Stomach (tissue), 4 donors: Measurements from ENCODE around the gene SSRP1.

Source experiments
- POLR2A ChIP-seq, 4 donors: fragments of 450-650 bp; IDR thresholded peaks; one replicate each; pipeline ENCODE4 v1.6.1; 2016; ENCODE audit warnings: antibody characterized with exemption in 4 of 4, control low read depth in 2 of 4, mild to moderate bottlenecking in 1 of 4, moderate library complexity in 1 of 4
- TF ChIP-seq, protein P1 (sequence below), 7 experiments: fragments of 450-650 bp in 4 of 7; fragments of 200-600 bp in 3 of 7; sonication (generic) in 3 of 7; IDR thresholded peaks; one replicate each; pipeline ENCODE4 v1.5.1; 2016 to 2019; ENCODE audit warnings: antibody characterized with exemption in 7 of 7, control low read depth in 2 of 7, mild to moderate bottlenecking in 1 of 7

DNA sequence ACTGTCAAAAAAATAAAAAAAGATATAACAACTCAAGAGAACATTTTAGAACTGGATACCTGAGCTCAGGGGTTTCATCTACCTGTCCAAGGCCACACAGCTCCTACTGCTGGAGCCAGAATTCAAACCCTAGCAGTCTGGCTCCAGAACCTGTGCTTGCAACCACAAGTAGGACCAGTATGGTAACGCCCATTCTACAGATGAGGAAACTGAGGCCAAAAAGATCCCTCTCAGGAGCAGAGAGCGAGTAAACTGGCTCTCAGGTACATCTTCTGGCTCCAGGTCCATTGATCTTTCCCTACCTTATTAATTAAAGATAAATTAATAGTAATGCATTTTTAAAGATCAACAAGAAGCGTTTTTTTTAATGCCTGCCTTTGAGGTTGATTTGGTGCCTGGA, 21.6 kb upstream of the SSRP1 start:
- TF ChIP-seq, protein P1, sequence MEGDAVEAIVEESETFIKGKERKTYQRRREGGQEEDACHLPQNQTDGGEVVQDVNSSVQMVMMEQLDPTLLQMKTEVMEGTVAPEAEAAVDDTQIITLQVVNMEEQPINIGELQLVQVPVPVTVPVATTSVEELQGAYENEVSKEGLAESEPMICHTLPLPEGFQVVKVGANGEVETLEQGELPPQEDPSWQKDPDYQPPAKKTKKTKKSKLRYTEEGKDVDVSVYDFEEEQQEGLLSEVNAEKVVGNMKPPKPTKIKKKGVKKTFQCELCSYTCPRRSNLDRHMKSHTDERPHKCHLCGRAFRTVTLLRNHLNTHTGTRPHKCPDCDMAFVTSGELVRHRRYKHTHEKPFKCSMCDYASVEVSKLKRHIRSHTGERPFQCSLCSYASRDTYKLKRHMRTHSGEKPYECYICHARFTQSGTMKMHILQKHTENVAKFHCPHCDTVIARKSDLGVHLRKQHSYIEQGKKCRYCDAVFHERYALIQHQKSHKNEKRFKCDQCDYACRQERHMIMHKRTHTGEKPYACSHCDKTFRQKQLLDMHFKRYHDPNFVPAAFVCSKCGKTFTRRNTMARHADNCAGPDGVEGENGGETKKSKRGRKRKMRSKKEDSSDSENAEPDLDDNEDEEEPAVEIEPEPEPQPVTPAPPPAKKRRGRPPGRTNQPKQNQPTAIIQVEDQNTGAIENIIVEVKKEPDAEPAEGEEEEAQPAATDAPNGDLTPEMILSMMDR (IDR thresholded peaks at IDR 0.05), result no peak
- no peak for TF ChIP-seq POLR2A (IDR thresholded peaks at IDR 0.05)
